Mesendoderm (in vitro differentiated cells): ENCODE results near the gene CCDC170.

ENCODE experiments used
- DNase-seq: peaks from one replicate; pipeline ENCODE4 v3.0.0; 2013
- H2AK5ac ChIP-seq: 2 replicates; pipeline ENCODE4 v1.6.1; 2013; ENCODE audit warnings: low read length, inconsistent platforms
- H2BK120ac ChIP-seq: 2 replicates; pipeline ENCODE4 v1.6.1; 2013; ENCODE audit warnings: low read depth, mild to moderate bottlenecking, low read length, moderate library complexity, mixed read lengths
- H2BK15ac ChIP-seq: replicated peaks from 2 replicates; pipeline ENCODE4 v1.6.1; 2013; ENCODE audit warnings: low read depth, mild to moderate bottlenecking, moderate library complexity
- H2BK5ac ChIP-seq: 2 replicates; pipeline ENCODE4 v1.6.1; 2013; ENCODE audit warnings: low read length, inconsistent platforms
- H3K18ac ChIP-seq: 2 replicates; pipeline ENCODE4 v1.6.1; 2013; ENCODE audit warnings: mild to moderate bottlenecking, low read length, mixed read lengths
- H3K23ac ChIP-seq: one replicate; pipeline ENCODE4 v1.6.1; 2013; ENCODE audit warnings: low read length
- H3K27ac ChIP-seq: 2 replicates; pipeline ENCODE4 v1.5.1; 2013; ENCODE audit warnings: low read depth, mild to moderate bottlenecking, inconsistent platforms, low read length, moderate library complexity
- H3K27me3 ChIP-seq: 2 replicates; pipeline ENCODE4 v1.6.1; 2013; ENCODE audit warnings: low read length, control low read depth, mild to moderate bottlenecking, inconsistent platforms; ENCODE audit not compliant: insufficient read depth, poor library complexity
- H3K36me3 ChIP-seq: 2 replicates; pipeline ENCODE4 v1.6.1; 2013; ENCODE audit warnings: low read length, inconsistent platforms; ENCODE audit not compliant: control insufficient read depth, insufficient read depth
- H3K4ac ChIP-seq: one replicate; pipeline ENCODE4 v1.6.1; 2013; ENCODE audit warnings: low read depth, mild to moderate bottlenecking, low read length, moderate library complexity
- H3K4me1 ChIP-seq: 2 replicates; pipeline ENCODE4 v1.6.1; 2013; ENCODE audit warnings: low read depth, low read length, inconsistent platforms; ENCODE audit not compliant: control insufficient read depth
- H3K4me2 ChIP-seq: 2 replicates; pipeline ENCODE4 v1.6.1; 2013; ENCODE audit warnings: low read length
- H3K4me3 ChIP-seq: 2 replicates; pipeline ENCODE4 v1.5.1; 2013; ENCODE audit warnings: mild to moderate bottlenecking, low read length
- H3K56ac ChIP-seq: one replicate; pipeline ENCODE4 v1.6.1; 2013; ENCODE audit warnings: low read length
- H3K79me1 ChIP-seq: 2 replicates; pipeline ENCODE4 v1.6.1; 2013; ENCODE audit warnings: low read length, inconsistent platforms
- H3K79me2 ChIP-seq: 2 replicates; pipeline ENCODE4 v1.6.1; 2013; ENCODE audit warnings: mild to moderate bottlenecking, low read length; ENCODE audit not compliant: control insufficient read depth, insufficient read depth
- H3K9ac ChIP-seq: 2 replicates; pipeline ENCODE4 v1.6.1; 2013; ENCODE audit warnings: low read length, inconsistent platforms
- H4K5ac ChIP-seq: one replicate; pipeline ENCODE4 v1.6.1; 2013; ENCODE audit warnings: low read length
- H4K8ac ChIP-seq: one replicate; pipeline ENCODE4 v1.6.1; 2013; ENCODE audit warnings: low read depth, mild to moderate bottlenecking, control low read depth, low read length, moderate library complexity
- WGBS: extraction: QIAGEN DNeasy Blood & Tissue Kit; methylation state at CpG from one replicate; pipeline ENCODE4 v1.1.7; 2013; ENCODE audit warnings: low lambda C conversion rate, missing lambda C conversion rate; ENCODE audit not compliant: insufficient coverage; ENCODE audit errors: extremely low coverage; 5-methylcytosine and 5-hydroxymethylcytosine counted together

CCDC170 gene

DNA sequence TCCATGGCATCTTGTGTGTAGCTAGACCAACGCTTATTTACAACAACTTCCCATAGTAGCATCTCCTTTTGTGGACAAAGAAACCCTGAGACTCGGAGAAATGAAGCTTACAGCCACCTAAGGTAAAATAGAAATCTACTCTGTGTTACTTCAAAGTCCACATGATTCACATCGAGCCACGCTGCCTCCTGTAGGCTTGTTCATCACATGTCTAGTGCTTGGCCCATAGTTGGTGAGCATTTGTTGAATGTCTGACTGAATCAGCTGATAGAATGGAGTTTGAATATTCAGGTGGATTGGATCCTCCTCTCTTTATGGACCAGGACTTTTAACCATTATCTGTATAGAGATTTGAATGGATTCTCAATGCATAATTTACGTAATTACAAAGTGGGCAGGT lies 130.7 kb downstream of the CCDC170 start:
- no peak overlapping the region for H4K8ac ChIP-seq
- H3K18ac ChIP-seq, result no peak overlapping the region
- no peaks in the 10 kb centered on the region for H3K27me3 ChIP-seq
- H3K4me3 ChIP-seq, result no peak overlapping the region
- no peak overlapping the region for H2AK5ac ChIP-seq
- H2BK5ac ChIP-seq, result no peak overlapping the region
- no peak overlapping the region for H3K9ac ChIP-seq
- H3K4ac ChIP-seq, result no peak overlapping the region
- no peaks in the 10 kb centered on the region for H3K4me1 ChIP-seq
- no peaks in the 10 kb centered on the region for H3K79me2 ChIP-seq
- no peak overlapping the region for H3K23ac ChIP-seq
- no peak overlapping the region for H3K27ac ChIP-seq
- H3K79me1 ChIP-seq, result no peaks in the 10 kb centered on the region
- H3K56ac ChIP-seq, result no peak overlapping the region
- no peak overlapping the region for H3K4me2 ChIP-seq
- H2BK120ac ChIP-seq, result no peak overlapping the region
- no CpG with 5 or more reads among the region's 5 CpGs for WGBS
- H2BK15ac ChIP-seq, result no peak overlapping the region
- no peaks in the 10 kb centered on the region for H3K36me3 ChIP-seq
- no peak for DNase-seq
- H4K5ac ChIP-seq, result no peak overlapping the region

- no peak overlapping the region for H3K4me2 ChIP-seq
- no peak for DNase-seq
Observed at GRCh38 chr6:151624900-151625536, 131.2 kb downstream of the CCDC170 start.

DNA sequence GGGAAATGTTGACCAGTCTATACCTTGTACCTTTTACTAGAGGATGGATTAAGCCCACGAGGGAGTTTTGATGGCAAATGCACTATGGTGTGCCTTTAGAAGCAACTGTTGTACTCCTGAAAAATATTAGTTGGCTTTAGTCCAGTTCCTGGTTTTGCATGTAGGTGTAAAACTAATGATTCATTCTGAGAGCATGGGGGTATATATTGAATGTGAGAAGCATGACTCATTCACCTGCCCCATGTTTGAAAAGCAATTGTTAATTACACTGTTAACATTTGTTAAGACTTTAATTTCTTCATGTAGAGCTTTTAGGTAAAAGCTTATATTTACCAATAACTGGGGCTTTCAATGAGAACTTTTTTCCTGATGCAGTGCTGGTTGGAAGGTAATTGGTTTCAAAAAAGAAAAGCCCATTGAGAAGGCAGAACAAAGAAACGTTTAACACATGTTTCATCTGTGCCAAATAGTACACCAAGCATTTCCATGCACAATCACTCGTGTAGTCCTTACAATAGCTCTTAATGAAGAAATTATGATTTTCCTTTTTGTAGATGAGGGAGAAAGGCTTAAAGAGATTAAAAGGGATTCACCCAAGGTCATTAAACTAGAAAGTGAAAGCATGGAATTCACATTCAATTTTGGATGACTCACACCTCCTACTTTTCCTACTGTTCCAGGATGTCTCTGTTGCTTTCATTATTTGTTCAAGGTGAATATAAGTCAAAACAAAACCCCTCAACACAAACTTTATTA lies 134.1 kb downstream of the CCDC170 start:
- Histone ChIP-seq H4K5ac (no peak overlapping the region), H2BK120ac (no peak overlapping the region), H3K27me3 (no peaks in the 10 kb centered on the region), H3K79me1 (no peaks in the 10 kb centered on the region), H3K56ac (no peak overlapping the region), H3K79me2 (no peaks in the 10 kb centered on the region), H3K4me1 (no peaks in the 10 kb centered on the region), H2AK5ac (no peak overlapping the region), H3K4ac (no peak overlapping the region), H3K4me3 (no peak overlapping the region), H3K9ac (no peak overlapping the region), H3K36me3 (no peaks in the 10 kb centered on the region), H3K4me2 (no peak overlapping the region), H3K23ac (no peak overlapping the region), H4K8ac (no peak overlapping the region), H2BK15ac (no peak overlapping the region), H3K18ac (no peak overlapping the region), H3K27ac (no peak overlapping the region), H2BK5ac (no peak overlapping the region)
- WGBS, result no CpG with 5 or more reads among the region's 3 CpGs
- no peak for DNase-seq

More at GRCh38 chr6:151624900-151625536, 131.2 kb downstream of the CCDC170 start:
- no peak overlapping the region for H3K4ac ChIP-seq
- no peak overlapping the region for H2AK5ac ChIP-seq
- no CpG with 5 or more reads among the region's 7 CpGs for WGBS
- no peak overlapping the region for H3K56ac ChIP-seq
- no peak overlapping the region for H3K27ac ChIP-seq
- H3K18ac ChIP-seq, result no peak overlapping the region
- no peak overlapping the region for H2BK120ac ChIP-seq
- no peak overlapping the region for H4K8ac ChIP-seq
- H3K36me3 ChIP-seq, result no peaks in the 10 kb centered on the region
- H3K4me3 ChIP-seq, result no peak overlapping the region
- H3K4me1 ChIP-seq, result no peaks in the 10 kb centered on the region
- no peaks in the 10 kb centered on the region for H3K27me3 ChIP-seq
- no peaks in the 10 kb centered on the region for H3K79me1 ChIP-seq
- no peak overlapping the region for H2BK15ac ChIP-seq
- no peak overlapping the region for H3K9ac ChIP-seq
- no peak overlapping the region for H2BK5ac ChIP-seq
- no peak overlapping the region for H3K23ac ChIP-seq
- H4K5ac ChIP-seq, result no peak overlapping the region
- no peaks in the 10 kb centered on the region for H3K79me2 ChIP-seq

DNA sequence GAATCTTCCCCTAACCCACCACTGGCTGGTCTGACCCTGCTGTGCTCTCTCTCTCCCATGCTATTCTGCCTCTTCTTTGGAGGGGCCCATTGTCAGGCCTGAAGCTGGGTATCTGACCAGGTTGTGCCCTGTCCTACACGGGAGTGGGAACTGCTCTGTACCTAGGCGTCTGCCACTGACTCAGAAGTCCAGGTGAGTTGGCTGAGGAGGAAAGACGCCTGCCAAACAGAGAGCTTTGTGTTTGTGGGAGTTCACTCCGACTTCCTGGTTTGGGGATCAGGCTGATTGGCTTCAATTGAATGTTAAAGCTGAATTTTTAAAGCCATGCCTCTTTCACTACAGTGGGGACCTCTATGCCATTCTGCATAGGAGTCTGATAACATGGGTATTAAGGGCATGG lies 136.0 kb downstream of the CCDC170 start:
- Histone ChIP-seq H2BK120ac (no peak overlapping the region), H3K56ac (no peak overlapping the region), H3K23ac (no peak overlapping the region), H3K4me1 (no peaks in the 10 kb centered on the region), H4K5ac (no peak overlapping the region), H2AK5ac (no peak overlapping the region), H3K9ac (no peak overlapping the region), H3K36me3 (no peaks in the 10 kb centered on the region), H3K79me2 (no peaks in the 10 kb centered on the region), H4K8ac (no peak overlapping the region), H3K27me3 (no peaks in the 10 kb centered on the region), H3K4me3 (no peak overlapping the region), H3K4ac (no peak overlapping the region), H3K79me1 (no peaks in the 10 kb centered on the region), H2BK15ac (no peak overlapping the region), H3K18ac (no peak overlapping the region), H3K27ac (no peak overlapping the region), H2BK5ac (no peak overlapping the region), H3K4me2 (no peak overlapping the region)
- WGBS, result no CpG with 5 or more reads among the region's 4 CpGs
- DNase-seq, result no peak

GRCh38 chr6:151630387-151630786 lies 136.6 kb downstream of the CCDC170 start:
- Histone ChIP-seq H2BK5ac (no peak overlapping the region), H3K36me3 (no peaks in the 10 kb centered on the region), H3K23ac (no peak overlapping the region), H2AK5ac (no peak overlapping the region), H3K18ac (no peak overlapping the region), H4K5ac (no peak overlapping the region), H3K4me2 (no peak overlapping the region), H2BK120ac (no peak overlapping the region), H3K4me1 (no peaks in the 10 kb centered on the region), H4K8ac (no peak overlapping the region), H3K79me1 (no peaks in the 10 kb centered on the region), H3K79me2 (no peaks in the 10 kb centered on the region), H3K27ac (no peak overlapping the region), H3K4me3 (no peak overlapping the region), H3K4ac (no peak overlapping the region), H3K9ac (no peak overlapping the region), H3K27me3 (no peaks in the 10 kb centered on the region), H3K56ac (no peak overlapping the region), H2BK15ac (no peak overlapping the region)
- DNase-seq, result no peak
